NCI-H2029 treated with DMSO at 0.1 percent for 48 hours (cell line): ENCODE measurements around the gene ELL3.

Experiments used
- DNase-seq: peaks from one replicate; lab custom pipeline; 2025; lab: John Stamatoyannopoulos, UW

The ELL3 gene

DNA sequence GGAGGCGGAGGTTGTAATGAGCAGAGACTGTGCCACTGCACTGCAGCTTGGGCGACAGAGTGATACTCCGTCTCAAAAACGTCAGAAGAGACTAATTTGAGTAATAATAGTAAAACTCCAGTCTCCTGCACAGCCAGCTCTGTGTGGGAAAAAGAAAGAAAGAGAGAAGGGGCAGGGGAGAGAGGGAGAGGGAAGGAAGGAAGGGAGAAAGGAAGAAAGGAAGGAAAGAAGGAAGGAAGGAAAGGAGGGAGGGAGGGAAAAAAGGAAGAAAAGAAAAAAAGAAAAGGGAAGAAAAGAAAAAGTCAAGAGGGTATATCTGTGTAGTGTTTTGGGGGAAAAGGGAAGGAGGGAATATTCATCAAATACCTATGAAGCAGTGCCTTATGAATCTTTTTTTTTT lies 53.6 kb downstream of the ELL3 start:
- no peak for DNase-seq
